ENCODE data around the gene PAGR1.

Gene PAGR1

DNA sequence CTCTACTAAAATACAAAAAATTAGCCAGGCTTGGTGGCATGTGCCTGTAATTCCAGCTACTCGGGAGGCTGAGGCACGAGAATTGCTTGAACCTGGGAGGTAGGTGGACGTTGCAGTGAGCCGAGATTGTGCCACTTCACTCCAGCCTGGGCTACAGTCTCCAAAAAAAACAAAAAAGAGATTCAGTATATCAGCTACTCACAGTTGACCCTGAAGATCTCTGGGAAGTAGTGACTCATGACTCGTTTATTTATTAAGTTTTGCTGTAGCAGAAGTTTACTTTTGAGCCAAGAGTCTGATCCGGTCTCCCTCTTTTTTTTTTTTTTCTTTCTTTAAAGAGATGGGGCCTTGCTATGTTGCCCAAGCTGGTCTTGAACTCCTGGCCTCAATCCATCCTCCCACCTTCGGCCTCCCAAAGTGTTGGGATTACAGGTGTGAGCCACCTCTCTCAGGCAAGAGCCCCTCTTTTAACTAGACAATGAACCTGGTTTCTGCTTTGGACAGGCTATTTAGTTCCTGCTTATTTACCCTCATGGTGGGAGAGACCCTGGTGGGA is 8.7 kb downstream of the PAGR1 start:
- Histone ChIP-seq H3K36me3 (replicated peaks in 1 of 2; ENCODE audit: control insufficient read depth in 2 of 2, insufficient read depth in 2 of 2, low read length in 2 of 2) (peaks cover 12% of the 10 kb centered on the region in 2 donors), H3K27ac (replicated peaks; ENCODE audit: low read length) (no peak overlapping the region), H4K91ac (ENCODE audit: low read depth, low read length, poor library complexity) (no peak overlapping the region), H2BK12ac (ENCODE audit: low read length) (no peak overlapping the region), H2BK15ac (ENCODE audit: low read length) (no peak overlapping the region), H3K27me3 (ENCODE audit: control insufficient read depth in 3 of 3, insufficient read depth in 3 of 3, low read depth in 1 of 3, low read length in 3 of 3) (no peaks in the 10 kb centered on the region), H4K8ac (ENCODE audit: low read depth, low read length) (no peak overlapping the region), H3K9ac (ENCODE audit: low read depth, low read length, poor library complexity) (no peak overlapping the region), H2BK5ac (ENCODE audit: low read length) (no peak overlapping the region), H3K4me2 (ENCODE audit: insufficient read depth, low read length, poor library complexity, severe bottlenecking) (no peak overlapping the region), H3K18ac (ENCODE audit: low read length) (peak overlapping the region; percentile 1), H2AFZ (ENCODE audit: low read length) (no peak overlapping the region), H2BK120ac (ENCODE audit: low read depth, low read length) (no peak overlapping the region), H3K14ac (ENCODE audit: low read length) (no peak overlapping the region), H3K9me3 (replicated peaks in 1 of 2; ENCODE audit: control insufficient read depth in 2 of 2, insufficient read depth in 1 of 2, low read depth in 1 of 2, low read length in 2 of 2) (no peaks in the 10 kb centered on the region), H3K4ac (ENCODE audit: low read length) (no peak overlapping the region), H3K23ac (ENCODE audit: low read depth, low read length, poor library complexity) (no peak overlapping the region), H3K79me1 (ENCODE audit: low read depth, low read length) (no peaks in the 10 kb centered on the region), H3K4me1 (ENCODE audit: control insufficient read depth in 2 of 2, insufficient read depth in 1 of 2, low read depth in 1 of 2, low read length in 2 of 2) (peaks cover 2 to 13% of the 10 kb centered on the region in 2 donors), H2AK5ac (ENCODE audit: low read depth, low read length) (no peak overlapping the region), H3K4me3 (ENCODE audit: low read length in 2 of 2) (no peak overlapping the region)
- WGBS, 2 donors (ENCODE audit: extremely low coverage in 2 of 2, insufficient read length in 2 of 2, insufficient replicate concordance in 1 of 2): no CpG with 5 or more reads among the region's 7 CpGs
- DNase-seq (ENCODE audit: low spot score): no peak

DNA sequence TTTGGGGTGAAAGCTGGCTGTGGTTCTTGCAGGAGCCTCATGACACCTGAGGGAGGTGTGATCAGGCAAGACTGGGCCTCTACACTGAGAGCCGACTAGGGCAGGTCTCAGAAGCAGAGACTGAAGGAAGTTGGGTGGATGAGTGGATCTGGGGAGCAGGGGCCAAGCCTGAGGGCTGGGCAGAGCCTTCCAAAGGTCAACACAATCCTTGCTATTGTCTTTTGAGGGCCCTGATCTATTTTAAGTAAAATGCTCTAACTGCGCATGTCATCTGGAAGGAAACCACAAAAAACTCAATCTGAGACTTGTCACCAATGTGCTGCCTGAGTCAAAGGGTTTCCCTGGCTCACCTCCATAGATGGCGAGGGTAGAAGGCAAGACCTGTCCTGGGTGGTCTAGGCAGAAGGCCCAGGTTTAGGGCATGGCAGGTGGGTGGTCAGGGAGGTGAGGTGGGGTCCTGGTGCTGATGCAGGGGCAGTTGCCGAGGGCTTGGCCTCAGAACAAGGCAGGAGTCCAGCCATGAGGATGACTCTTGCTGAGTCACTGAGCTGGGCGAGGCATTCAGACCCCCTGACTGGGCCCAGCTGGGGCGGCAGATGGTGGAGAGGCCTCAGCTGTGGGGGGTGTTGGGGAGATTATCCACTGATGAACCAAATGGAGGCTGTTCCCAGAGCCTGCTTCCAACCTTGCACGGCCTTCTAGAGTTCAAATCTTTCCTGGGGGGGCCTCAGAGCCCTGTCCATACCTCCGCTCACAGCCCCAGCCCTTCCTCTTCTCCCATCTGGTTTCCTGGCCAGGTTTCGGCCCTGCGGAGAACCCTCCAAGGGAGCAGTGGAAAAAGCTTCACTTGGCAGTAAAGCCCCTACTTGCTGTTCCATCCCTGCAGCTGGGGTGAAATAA is 9.4 kb downstream of the PAGR1 start:
- peak overlapping the region in 1 of 2 donors; percentile 24 for H3K4me3 ChIP-seq (ENCODE audit: low read length in 2 of 2)
- DNase-seq (ENCODE audit: low spot score): no peak

DNA sequence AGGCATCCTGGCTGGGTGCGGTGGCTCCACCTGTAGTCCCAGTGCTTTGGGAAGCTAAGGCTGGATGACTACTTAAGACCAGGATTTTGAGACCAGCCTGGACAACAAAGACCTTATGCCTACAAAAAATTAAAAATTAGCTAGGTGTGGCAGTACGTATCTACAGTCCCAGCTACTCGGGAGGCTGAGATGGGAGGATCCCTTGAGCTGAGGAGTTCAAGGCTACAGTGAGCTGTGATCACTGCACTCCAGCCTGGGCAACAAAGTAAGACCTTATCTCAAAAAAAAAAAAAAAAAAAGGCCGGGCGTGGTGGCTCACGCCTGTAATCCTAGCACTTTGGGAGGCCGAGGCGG is 10.4 kb downstream of the PAGR1 start:
- H3K4ac ChIP-seq (ENCODE audit: low read length): no peak overlapping the region
- H3K27me3 ChIP-seq (ENCODE audit: control insufficient read depth in 3 of 3, insufficient read depth in 3 of 3, low read depth in 1 of 3, low read length in 3 of 3): no peaks in the 10 kb centered on the region
- H3K23ac ChIP-seq (ENCODE audit: low read depth, low read length, poor library complexity): no peak overlapping the region
- H2BK5ac ChIP-seq (ENCODE audit: low read length): no peak overlapping the region
- H2BK12ac ChIP-seq (ENCODE audit: low read length): no peak overlapping the region
- H3K4me1 ChIP-seq (ENCODE audit: control insufficient read depth in 2 of 2, insufficient read depth in 1 of 2, low read depth in 1 of 2, low read length in 2 of 2): peaks cover 2 to 13% of the 10 kb centered on the region in 2 donors
- no peak overlapping the region for H2BK120ac ChIP-seq (ENCODE audit: low read depth, low read length)
- no peak overlapping the region for H2AFZ ChIP-seq (ENCODE audit: low read length)
- H2AK5ac ChIP-seq (ENCODE audit: low read depth, low read length): no peak overlapping the region
- no peak overlapping the region for H2BK15ac ChIP-seq (ENCODE audit: low read length)
- H3K18ac ChIP-seq (ENCODE audit: low read length): no peak overlapping the region
- H3K4me2 ChIP-seq (ENCODE audit: insufficient read depth, low read length, poor library complexity, severe bottlenecking): no peak overlapping the region
- WGBS, 2 donors (ENCODE audit: extremely low coverage in 2 of 2, insufficient read length in 2 of 2, insufficient replicate concordance in 1 of 2): no CpG with 5 or more reads among the region's 8 CpGs
- H3K36me3 ChIP-seq (replicated peaks in 1 of 2; ENCODE audit: control insufficient read depth in 2 of 2, insufficient read depth in 2 of 2, low read length in 2 of 2): no peaks in the 10 kb centered on the region
- no peak overlapping the region for H3K4me3 ChIP-seq (ENCODE audit: low read length in 2 of 2)
- no peak for DNase-seq (ENCODE audit: low spot score)
- H3K9ac ChIP-seq (ENCODE audit: low read depth, low read length, poor library complexity): no peak overlapping the region
- no peak overlapping the region for H3K14ac ChIP-seq (ENCODE audit: low read length)
- no peaks in the 10 kb centered on the region for H3K9me3 ChIP-seq (replicated peaks in 1 of 2; ENCODE audit: control insufficient read depth in 2 of 2, insufficient read depth in 1 of 2, low read depth in 1 of 2, low read length in 2 of 2)
- no peak overlapping the region for H4K91ac ChIP-seq (ENCODE audit: low read depth, low read length, poor library complexity)
- no peaks in the 10 kb centered on the region for H3K79me1 ChIP-seq (ENCODE audit: low read depth, low read length)
- no peak overlapping the region for H3K27ac ChIP-seq (replicated peaks; ENCODE audit: low read length)
- H4K8ac ChIP-seq (ENCODE audit: low read depth, low read length): no peak overlapping the region

More for the DNA sequence above, 9.4 kb downstream of the PAGR1 start:
- Histone ChIP-seq H3K9me3 (replicated peaks in 1 of 2; ENCODE audit: control insufficient read depth in 2 of 2, insufficient read depth in 1 of 2, low read depth in 1 of 2, low read length in 2 of 2) (no peaks in the 10 kb centered on the region), H2BK15ac (ENCODE audit: low read length) (no peak overlapping the region), H2BK120ac (ENCODE audit: low read depth, low read length) (peak overlapping the region; percentile 7), H3K79me1 (ENCODE audit: low read depth, low read length) (no peaks in the 10 kb centered on the region), H3K18ac (ENCODE audit: low read length) (peak overlapping the region; percentile 46), H3K4ac (ENCODE audit: low read length) (no peak overlapping the region), H2BK5ac (ENCODE audit: low read length) (no peak overlapping the region), H3K23ac (ENCODE audit: low read depth, low read length, poor library complexity) (no peak overlapping the region), H4K8ac (ENCODE audit: low read depth, low read length) (no peak overlapping the region), H3K4me2 (ENCODE audit: insufficient read depth, low read length, poor library complexity, severe bottlenecking) (no peak overlapping the region), H3K27ac (replicated peaks; ENCODE audit: low read length) (peak overlapping the region; percentile 26), H3K9ac (ENCODE audit: low read depth, low read length, poor library complexity) (no peak overlapping the region), H3K4me1 (ENCODE audit: control insufficient read depth in 2 of 2, insufficient read depth in 1 of 2, low read depth in 1 of 2, low read length in 2 of 2) (peaks cover 2 to 13% of the 10 kb centered on the region in 2 donors), H3K36me3 (replicated peaks in 1 of 2; ENCODE audit: control insufficient read depth in 2 of 2, insufficient read depth in 2 of 2, low read length in 2 of 2) (peaks cover 5% of the 10 kb centered on the region in 2 donors), H2AFZ (ENCODE audit: low read length) (no peak overlapping the region), H3K27me3 (ENCODE audit: control insufficient read depth in 3 of 3, insufficient read depth in 3 of 3, low read depth in 1 of 3, low read length in 3 of 3) (no peaks in the 10 kb centered on the region), H2BK12ac (ENCODE audit: low read length) (no peak overlapping the region), H3K14ac (ENCODE audit: low read length) (no peak overlapping the region), H4K91ac (ENCODE audit: low read depth, low read length, poor library complexity) (no peak overlapping the region), H2AK5ac (ENCODE audit: low read depth, low read length) (no peak overlapping the region)
- no CpG with 5 or more reads among the region's 10 CpGs for WGBS, 2 donors (ENCODE audit: extremely low coverage in 2 of 2, insufficient read length in 2 of 2, insufficient replicate concordance in 1 of 2)

DNA sequence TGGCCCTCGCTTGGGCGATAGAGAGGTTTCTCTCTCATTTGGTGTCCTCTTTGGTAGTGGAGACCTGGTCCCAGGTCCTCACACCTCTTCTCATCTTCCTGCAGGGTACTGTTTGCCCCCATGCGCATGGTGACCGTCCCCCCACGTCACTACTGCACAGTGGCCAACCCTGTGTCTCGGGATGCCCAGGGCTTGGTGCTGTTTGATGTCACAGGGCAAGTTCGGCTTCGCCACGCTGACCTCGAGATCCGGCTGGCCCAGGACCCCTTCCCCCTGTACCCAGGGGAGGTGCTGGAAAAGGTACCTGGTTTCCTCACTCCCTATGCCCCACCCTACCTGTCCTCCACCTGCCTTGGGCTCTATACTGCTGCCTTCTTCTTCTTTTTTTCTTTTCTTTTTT is 14.8 kb downstream of the PAGR1 start:
- H3K4me1 ChIP-seq (ENCODE audit: control insufficient read depth in 2 of 2, insufficient read depth in 1 of 2, low read depth in 1 of 2, low read length in 2 of 2): peaks cover 0 to 2% of the 10 kb centered on the region in 2 donors
- no peak for DNase-seq (ENCODE audit: low spot score)
- no peak overlapping the region for H3K27ac ChIP-seq (replicated peaks; ENCODE audit: low read length)

More for the DNA sequence above, 14.8 kb downstream of the PAGR1 start:
- Histone ChIP-seq H3K27me3 (ENCODE audit: control insufficient read depth in 3 of 3, insufficient read depth in 3 of 3, low read depth in 1 of 3, low read length in 3 of 3) (no peaks in the 10 kb centered on the region), H2BK15ac (ENCODE audit: low read length) (no peak overlapping the region), H4K8ac (ENCODE audit: low read depth, low read length) (no peak overlapping the region), H3K4me3 (ENCODE audit: low read length in 2 of 2) (no peak overlapping the region), H2AK5ac (ENCODE audit: low read depth, low read length) (no peak overlapping the region), H2BK5ac (ENCODE audit: low read length) (no peak overlapping the region), H3K9me3 (replicated peaks in 1 of 2; ENCODE audit: control insufficient read depth in 2 of 2, insufficient read depth in 1 of 2, low read depth in 1 of 2, low read length in 2 of 2) (no peaks in the 10 kb centered on the region), H3K4me2 (ENCODE audit: insufficient read depth, low read length, poor library complexity, severe bottlenecking) (no peak overlapping the region), H2AFZ (ENCODE audit: low read length) (no peak overlapping the region), H3K23ac (ENCODE audit: low read depth, low read length, poor library complexity) (no peak overlapping the region), H3K4ac (ENCODE audit: low read length) (no peak overlapping the region), H2BK120ac (ENCODE audit: low read depth, low read length) (no peak overlapping the region), H3K14ac (ENCODE audit: low read length) (no peak overlapping the region), H3K9ac (ENCODE audit: low read depth, low read length, poor library complexity) (no peak overlapping the region), H3K79me1 (ENCODE audit: low read depth, low read length) (peaks cover 2% of the 10 kb centered on the region), H3K18ac (ENCODE audit: low read length) (no peak overlapping the region), H4K91ac (ENCODE audit: low read depth, low read length, poor library complexity) (no peak overlapping the region), H3K36me3 (replicated peaks in 1 of 2; ENCODE audit: control insufficient read depth in 2 of 2, insufficient read depth in 2 of 2, low read length in 2 of 2) (no peaks in the 10 kb centered on the region), H2BK12ac (ENCODE audit: low read length) (no peak overlapping the region)
- WGBS, 2 donors (ENCODE audit: extremely low coverage in 2 of 2, insufficient read length in 2 of 2, insufficient replicate concordance in 1 of 2): no CpG with 5 or more reads among the region's 11 CpGs

Measured in neuronal stem cell (in vitro differentiated cells).